HG03196 (cell line): ENCODE measurements around the gene DBNL.
A peak's percentile ranks its signal among the peaks of the same experiment; 100 is the strongest.

Source experiments
- ATAC-seq: cut with Tn5 transposase; IDR thresholded peaks from one replicate; pipeline ENCODE4 v1.9.1; 2021; ENCODE audit not compliant: unreplicated experiment

DBNL gene

DNA sequence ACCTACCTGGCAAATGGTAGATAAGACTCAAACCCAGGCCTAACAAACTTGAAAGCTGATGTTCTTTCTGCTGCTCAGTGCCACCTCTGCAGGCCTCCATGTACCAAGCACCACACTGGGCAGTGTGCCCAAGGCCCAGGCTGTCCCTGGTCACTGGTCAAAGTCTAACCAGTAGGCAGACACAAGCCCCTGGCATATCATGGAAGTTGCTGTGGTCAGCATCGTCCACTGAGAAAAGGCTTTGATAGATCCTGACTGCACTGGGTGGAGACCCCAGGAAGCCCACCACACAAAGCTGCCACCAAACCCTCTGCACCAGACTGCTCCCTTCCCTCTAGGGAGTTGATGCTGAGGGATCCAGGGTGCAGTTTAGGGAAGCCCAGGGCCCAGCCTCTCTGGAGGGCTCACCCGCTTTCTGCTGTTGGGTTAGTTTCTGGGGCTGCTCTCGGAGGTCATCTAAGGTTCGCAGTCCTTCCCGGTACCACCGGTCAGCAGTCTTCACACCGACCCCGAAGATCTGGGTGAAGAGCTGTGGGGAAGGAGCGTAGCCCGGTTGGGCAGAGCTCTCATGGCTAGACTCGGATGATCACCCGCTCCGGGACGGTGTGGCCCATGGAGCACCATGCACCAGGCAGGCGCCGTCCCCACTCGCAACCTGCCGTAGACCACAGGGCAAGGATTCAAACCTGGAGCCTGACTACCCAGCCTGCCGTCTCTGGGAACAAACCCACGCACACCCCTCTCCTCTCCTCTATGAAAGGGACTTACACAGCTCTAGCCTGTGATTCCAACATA is 31.8 kb downstream of the DBNL start:
- no peak for ATAC-seq

DNA sequence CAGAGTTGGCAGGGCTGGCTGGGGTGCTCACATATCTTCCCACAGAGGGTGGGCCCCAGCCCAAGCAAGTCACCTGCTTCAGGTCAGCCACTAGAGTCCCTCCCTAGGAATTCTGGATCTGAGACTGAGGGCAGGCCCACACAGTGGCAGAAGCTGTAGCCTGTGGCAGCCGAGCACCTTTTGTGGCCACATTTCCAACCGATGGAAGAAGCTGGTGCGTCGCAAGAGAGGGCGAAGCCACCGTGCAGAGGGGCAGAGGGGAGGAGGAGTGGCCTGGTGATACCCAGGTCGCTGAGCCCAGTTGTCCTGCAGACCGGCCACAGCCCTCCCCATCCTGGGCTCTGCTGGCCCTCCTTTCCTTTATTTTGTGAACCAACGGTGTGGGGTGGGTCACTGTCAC is 32.6 kb downstream of the DBNL start:
- ATAC-seq, result no peak

DNA sequence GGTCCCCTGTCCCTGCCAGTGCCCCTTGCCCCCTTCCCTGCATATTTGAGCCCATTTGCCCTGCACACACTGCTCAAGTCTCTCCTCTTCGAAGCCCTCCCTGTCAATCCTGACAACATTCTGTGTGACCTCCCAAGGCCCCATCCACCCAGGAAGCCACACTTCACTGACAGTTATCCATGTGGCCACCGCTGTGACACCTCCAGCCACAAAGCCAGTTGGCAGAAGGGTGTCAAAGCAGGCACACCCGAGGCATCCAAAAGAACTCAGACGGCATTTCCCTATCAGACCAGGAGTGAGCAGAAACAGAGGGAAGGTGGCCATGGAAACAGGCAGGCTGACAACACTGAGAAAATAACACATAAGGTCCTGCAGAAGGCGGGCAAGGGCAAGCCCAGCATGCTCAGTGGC is 33.2 kb downstream of the DBNL start:
- ATAC-seq, result no peak

DNA sequence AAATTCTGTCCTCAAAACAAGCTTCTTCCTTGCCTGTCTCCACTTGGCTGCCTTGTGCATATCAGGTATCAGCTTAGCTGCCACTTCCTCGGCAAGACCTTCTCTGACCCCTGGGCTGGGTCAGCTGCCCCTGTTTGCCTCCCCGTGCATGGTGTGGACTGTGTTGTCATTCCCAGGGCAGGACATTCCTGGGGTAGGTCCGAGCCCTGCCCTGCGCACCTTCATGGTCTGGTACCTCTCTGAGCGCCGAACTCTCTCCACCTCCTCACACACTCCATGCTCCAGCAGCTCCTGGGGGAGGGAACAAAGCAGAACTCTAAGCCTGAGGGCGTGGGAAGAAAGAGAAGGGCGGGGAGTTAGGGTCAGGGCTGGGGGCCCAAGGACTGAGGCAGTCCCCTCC is 34.0 kb downstream of the DBNL start:
- ATAC-seq, result no peak

DNA sequence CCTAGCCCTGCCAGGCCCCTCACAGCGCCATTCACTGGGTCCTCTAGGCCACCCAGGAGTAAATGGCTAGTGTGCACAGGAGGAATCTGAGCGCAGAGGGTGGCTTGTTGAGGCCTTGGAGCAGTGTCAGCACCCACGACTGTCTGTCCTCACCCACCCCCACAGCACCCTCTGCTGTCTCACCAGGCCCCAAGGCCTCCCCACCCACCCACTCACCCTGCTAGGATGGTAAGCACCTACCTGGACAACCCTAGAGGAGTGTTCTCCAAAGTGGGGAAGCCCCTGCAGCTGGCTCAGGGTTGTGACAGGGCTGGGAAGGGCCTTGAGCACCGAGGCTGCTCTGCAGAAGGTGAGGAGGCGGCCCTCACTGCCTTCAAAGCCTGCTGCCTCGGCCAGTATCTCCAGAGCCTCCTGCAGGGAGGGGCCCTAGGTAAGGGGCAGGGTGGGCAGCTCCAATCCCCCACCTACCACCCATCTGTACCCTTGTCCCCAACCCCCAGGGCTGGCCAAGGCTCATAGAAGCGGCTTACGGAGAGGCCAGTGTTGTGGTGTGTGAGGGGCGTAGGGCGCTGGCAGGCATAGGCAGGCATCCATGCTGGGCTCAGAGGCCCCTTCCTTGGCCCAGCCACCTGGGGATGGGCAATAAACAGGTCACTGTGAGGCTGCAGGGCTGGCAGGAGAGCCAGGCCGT is 35.0 kb downstream of the DBNL start:
- no peak for ATAC-seq

DNA sequence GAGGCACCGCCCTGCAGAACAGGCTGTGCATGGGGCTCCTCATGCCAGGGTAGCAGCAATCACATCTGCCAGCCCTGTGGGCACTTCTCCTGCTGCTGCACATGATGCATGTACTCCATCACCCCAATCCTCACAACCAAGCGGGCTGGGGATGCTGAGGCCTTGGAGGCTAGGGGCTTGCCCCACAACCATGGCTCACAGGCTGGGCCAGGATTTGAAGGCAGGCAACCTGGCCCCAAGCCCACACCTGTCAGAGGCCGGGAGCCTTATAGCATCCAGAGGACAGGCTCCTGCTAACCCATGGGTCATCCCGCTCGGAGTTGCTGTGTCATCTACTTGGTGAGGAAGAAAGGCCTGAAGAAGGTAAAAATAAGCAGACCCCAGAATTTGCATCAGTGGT is 35.6 kb downstream of the DBNL start:
- no peak for ATAC-seq

DNA sequence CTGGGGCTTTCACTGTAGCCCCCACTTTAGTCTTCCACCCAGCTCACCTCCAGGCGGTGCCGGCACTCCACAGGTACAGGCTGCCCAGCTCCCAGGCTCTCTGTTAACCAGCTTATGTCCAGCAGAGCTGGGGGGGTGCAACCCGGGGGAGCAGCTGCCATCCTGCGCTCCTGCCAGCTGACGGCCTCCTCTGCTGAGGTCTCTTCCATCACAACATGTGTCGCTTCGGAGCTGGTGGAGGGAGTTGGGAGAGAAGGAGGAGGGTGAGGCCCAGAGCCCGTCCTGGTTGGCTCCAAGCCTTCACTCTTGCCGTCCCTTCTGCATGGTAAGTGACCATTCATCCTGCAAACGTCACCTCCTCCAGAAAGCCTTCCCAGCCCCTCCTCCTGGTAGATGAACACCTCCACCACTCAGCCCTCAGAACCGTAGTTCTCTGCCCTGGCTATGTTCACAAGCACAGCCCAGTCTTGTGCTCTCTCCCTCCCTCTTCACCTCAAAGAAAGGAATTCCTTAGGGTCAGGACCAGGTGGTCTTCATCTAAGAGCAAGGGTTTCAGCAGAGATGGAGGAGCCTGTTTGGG is 36.3 kb downstream of the DBNL start:
- ATAC-seq, result no peak

DNA sequence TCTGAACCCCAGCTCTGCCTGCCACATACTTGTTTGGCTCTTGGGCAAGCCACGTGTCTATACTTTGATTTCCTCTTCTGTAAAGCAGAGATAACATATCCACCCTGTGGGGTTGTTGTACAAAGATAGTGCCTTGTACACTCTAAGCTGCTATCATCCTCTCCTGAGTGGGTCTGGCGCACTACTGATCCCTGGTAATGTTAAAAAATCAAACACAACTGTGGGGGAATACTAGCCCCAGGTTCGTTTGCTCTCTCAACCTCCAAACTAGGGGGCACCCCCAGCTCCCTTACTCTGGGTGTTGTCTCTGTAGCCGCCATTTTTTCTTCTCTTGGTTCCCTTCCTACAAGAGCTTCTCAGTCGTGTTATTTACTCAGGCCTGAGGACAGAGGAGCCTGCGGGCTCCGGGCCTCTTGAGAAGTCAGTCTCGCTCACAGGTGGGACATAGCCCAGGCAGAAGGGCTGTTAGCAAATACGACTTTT is 36.8 kb downstream of the DBNL start:
- no peak for ATAC-seq

DNA sequence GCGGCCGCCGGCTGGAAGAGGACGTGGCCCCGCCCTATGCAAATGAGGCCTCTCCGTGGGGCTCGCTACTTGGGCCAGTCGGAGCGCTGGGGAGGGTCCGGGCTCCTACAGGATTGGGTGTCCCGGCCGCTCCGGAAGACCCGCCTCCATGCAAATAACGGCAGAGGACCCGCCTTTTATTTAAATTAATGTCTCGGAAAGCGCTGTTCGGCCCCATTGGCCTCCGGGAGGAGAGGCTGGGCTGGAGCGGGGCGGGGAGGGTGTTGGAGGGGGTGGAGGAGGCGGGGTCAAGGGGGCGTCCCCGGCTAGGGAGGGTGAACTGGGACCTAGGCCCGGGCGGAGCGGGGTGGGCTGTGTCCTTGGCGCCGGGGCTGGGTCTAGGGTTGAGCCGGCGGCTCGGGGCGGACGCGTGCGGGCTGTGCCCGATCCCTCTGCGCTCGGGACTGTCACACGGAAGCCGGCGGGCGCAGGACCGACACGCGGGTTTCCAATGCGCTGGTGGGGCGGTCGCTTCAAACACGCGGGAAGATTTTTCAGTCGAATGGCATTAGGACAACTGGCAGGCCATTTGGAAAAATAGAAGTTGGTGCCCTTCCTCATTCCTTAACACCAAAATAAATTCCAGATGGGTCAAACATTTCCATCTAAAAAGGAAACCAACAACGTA is 38.2 kb downstream of the DBNL start:
- ATAC-seq, result peak; percentile 87

DNA sequence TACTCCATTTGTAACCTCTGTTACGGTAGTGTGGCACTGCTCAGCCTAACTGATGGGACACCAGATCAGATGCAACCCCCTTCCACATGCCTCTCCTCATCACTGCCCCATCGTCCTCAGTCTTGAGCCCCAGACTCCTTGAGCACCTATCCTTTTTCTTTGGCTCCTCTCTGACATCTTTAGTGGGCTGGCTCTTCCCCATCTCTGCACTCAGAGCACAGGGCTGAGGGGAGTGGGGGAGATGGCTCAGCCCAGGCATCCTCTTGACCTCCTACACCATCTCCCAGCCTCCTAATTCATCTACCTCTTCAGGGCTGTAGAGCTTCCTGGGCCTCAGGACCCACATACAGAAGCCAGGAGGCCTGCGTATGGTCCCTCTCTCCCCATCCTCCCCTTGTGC is 39.3 kb downstream of the DBNL start:
- no peak for ATAC-seq

DNA sequence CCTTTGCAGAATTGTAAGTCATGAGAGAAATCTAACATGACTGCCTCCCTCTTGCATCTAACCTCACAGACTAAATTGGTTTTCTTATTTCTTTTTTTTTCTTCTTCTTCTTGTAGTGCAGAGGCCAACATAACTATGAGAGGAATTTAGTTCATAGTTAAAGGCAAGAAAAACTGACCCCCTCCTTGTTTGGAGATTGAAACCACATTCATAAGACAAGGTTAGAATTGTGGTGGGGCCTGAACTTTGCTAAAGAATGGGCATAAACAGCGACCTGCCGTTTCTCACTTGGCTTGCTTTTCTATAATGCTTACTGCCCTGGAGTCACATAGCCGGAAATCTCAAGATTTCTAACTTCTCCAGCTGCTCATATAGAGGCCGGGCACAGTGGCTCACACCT is 40.2 kb downstream of the DBNL start:
- no peak for ATAC-seq

DNA sequence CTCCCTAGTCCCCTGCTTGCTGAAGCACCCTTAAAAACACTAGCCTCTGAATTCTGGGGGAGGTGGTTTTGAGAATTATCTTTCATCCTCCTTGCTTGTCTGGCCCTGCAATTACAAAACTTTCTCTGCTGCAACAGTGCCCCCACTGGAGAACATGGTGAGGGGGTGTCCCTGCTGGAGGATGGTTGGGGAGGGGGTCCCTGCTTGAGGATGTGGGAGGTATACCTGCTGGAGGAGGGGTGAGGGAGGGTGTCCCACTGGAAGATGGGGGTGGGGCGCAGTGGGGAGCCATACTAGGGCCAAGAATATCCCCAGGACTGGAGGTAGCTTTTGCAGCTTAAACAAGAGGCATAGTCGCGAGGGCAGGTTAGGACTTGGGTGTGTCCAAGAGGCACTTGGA is 41.0 kb downstream of the DBNL start:
- ATAC-seq, result no peak

DNA sequence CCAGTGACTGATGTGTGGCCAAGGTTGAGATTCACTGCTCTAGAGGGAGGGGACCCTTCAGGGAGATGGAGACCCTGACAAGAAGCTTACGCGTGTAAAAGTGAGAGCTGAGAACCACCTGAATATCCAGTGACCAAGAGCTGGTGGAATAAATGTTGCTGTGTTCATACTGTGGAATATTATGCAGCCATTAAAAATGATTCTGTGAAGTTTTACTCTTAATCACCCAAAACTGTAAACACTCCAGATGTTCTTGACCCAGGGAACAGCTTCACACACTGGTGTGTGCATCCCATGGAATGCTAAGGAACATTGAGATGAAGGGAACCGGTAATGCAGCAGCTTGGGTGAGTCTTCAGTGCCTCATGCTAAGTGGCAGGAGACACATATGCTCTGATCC is 42.1 kb downstream of the DBNL start:
- ATAC-seq, result no peak

DNA sequence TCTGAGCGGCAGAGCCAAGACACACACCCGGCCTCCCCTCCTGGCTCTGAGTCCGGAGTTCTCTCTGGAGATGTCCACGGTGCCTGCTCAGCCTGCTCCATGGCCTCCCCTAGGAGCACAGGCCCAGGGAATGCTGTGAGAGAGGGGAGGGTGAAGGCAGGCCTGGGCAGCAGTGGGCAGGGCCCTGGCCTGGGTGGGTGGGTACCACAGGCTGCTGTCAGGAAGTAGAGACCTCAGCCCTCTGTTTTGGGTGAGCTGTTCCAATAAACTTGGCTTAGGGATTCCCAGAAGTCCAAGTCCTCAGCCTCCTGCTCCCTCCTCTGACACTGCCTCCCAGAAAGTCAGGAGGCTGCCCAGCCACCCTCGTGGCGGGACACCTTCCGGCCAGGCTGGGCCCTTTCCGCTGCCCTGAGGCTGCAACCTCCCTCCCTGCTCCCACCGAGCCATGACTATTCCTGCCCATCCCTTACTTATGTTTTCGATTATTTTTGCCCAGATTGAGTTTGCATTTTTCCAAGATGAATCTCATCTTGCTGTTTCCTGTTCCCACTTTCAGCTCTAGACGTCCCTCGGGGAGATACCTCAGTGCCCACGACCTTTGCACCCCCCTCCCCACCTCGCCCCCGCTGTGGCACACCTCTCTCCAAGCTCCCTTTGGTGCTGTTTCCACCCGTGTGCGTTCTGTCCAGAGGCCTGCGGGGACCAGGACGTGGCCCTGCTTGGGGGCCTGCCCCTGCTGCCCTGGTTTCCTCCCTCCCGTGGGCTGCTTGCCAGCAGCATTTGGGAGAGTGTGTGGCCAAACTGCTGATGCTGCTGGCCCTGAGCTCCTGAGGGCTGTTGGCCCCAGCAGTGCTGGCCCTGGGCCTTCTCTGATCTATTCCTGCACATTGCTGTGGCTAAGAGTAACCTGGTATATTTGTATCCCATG is 43.7 kb downstream of the DBNL start:
- no peak for ATAC-seq

DNA sequence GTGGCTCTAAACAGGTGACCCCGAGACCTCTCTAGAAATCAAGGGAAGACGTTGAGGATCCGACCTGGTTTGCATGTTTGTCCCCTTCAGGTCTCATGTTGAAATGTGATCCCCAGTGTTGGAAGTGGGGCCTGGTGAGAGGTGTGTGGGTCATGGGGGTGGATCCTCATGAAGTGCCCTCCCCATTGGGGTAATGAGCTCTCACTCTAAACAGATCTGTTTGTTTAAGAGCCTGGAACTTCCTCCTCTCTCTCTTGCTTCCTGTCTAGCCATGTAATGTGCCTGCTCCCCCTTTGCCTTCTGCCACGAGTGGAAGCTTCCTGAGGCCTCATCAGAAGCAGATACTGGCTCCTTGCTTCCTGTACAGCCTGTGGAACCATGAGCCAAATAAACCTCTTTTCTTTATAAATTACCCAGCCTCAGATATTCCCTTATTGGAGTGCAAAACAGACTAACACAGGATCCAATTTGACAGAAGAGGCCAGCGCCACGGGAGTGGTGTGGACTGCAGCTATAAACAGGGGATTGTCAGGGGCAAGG is 48.7 kb downstream of the DBNL start:
- ATAC-seq, result no peak

DNA sequence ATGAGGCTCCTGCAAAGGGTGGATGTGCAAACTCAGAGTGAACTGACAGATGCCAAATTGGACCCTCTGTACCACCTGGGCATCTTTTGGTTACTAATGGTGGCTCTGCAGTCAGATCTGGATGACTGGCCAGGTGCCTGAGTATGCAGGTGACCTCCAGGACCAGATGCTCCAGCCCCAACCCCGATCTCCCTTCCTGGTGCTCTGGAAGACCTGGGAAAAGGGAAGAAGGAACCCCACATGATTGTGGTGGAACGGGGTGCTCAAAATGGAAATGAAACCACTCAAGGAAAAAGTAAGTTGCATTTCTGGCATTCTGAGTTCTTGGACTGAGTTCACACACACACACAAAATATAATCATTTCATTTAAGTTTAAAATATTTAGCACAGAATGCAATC is 49.9 kb downstream of the DBNL start:
- no peak for ATAC-seq

DNA sequence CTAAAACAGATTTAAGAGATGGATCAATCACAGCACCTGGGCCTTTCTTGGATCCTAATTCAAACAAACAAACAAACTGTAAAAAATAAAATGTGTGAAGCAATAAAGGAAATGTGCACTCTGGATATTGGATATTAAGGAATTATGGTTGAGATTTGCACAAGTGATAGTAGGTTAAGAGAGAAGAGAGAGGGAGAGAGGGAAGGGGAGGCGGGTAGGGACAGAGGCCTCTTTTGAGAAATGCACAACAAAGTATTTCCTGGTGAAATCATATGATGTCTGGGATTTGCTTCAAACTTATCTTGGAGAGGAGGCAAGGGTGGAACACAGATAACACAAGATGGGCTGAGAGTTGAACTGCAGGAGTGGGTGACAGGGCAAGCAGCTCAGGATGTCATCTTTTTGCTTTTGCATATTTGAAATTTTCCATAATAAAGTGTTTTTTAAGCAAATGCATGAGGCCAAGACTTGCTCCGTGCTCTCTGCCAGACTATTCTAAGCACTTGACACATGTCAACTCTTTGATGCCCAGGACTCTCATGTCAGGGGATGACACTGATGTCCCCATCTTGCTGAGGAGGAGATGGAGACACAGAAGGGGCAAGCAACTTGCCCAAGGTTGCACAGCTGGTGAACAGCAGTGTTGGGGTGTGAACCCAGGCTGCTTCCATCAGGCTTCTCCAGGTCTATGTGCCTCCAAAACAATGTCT is 50.5 kb downstream of the DBNL start:
- ATAC-seq, result no peak

DNA sequence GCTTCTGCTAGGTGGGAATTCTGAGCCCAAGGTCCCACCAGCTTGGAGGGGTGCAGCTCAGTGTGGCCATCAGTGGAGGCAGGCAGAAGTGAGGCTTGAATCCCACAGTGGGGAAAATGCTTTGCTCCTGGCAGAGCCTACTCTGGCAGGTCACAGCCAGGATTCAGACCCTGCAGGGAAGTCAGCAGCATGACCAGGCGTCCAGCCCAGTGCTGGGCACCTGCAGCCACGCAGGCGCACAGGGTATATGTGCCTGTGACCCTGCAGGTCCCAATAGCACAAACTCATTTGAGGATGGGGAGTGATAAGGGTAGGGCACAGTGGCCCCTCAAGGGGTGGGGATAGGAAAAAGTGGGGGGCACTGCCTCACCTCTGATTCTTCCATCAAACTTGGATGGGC is 51.3 kb downstream of the DBNL start:
- ATAC-seq, result no peak

DNA sequence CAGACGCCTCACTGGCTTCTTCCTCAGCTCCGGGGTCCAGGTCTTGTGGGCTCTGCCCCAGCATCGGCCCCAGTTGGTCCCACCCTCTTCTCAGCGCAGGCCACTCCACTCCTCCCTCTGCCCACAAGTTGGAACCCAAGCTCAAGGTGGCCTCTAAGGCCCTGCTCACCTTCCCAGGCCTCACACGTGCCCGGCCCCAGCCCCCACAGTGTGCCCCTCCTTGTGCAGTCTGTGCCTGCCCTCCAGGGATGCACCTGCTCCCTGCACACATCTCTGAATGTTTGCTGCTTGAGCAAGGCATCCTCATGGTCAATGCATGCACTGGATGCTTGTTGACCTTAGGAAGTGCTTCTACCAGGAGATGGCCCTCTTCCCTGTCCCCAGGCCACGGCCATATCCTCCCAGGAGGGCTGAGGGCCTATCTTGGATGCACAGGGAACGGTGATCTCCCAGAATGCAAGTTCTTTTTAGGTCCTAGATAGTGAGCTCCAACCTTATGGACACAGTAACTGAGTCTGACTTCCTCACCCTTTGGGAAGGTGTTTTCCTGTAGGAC is 51.9 kb downstream of the DBNL start:
- no peak for ATAC-seq
